Neural cell (in vitro differentiated cells): Measurements from ENCODE around the gene MAPK8IP3. TPM values are rescaled to one million over a fixed set of nuclear protein-coding genes. Genes with fewer than 3 reads are reported as not detected.

Source experiments
- H2AFZ ChIP-seq: fragments of 200-600, 300-800 bp; sonication (generic), shearing (Covaris generic); 2 replicates; pipeline ENCODE4 v1.6.0; 2014; ENCODE audit warnings: low read depth, mild to moderate bottlenecking, antibody characterized with exemption, low read length, moderate library complexity
- H3F3A ChIP-seq: fragments of 200-600 bp; shearing (Covaris generic); 2 replicates; pipeline ENCODE4 v1.6.1; 2016; ENCODE audit warnings: mild to moderate bottlenecking, moderate library complexity, mixed read lengths, antibody characterized with exemption, low read length; ENCODE audit not compliant: insufficient read depth, poor library complexity, severe bottlenecking
- H3K27ac ChIP-seq: fragments of 200-600, 300-800 bp; sonication (generic), shearing (Covaris generic); 2 replicates; pipeline ENCODE4 v1.5.1; 2014; ENCODE audit warnings: mild to moderate bottlenecking, low read length, moderate library complexity
- H3K27me3 ChIP-seq: fragments of 300-800, 200-600 bp; sonication (generic), shearing (Covaris generic); 2 replicates; pipeline ENCODE4 v1.6.0; 2014; ENCODE audit warnings: mild to moderate bottlenecking, low read depth, low read length, moderate library complexity; ENCODE audit not compliant: insufficient read depth
- H3K36me3 ChIP-seq: fragments of 300-800, 200-600 bp; sonication (generic), shearing (Covaris generic); 2 replicates; pipeline ENCODE4 v1.5.1; 2014; ENCODE audit warnings: mild to moderate bottlenecking, antibody characterized with exemption, low read length, moderate library complexity; ENCODE audit not compliant: insufficient read depth
- H3K4me2 ChIP-seq: fragments of 300-800, 200-600 bp; sonication (generic), shearing (Covaris generic); 2 replicates; pipeline ENCODE4 v1.6.0; 2014; ENCODE audit warnings: mild to moderate bottlenecking, low read length
- H3K4me3 ChIP-seq: fragments of 300-800, 200-600 bp; sonication (generic), shearing (Covaris generic); 2 replicates; pipeline ENCODE4 v1.5.1; 2014; ENCODE audit warnings: mild to moderate bottlenecking, low read length, moderate library complexity
- H3K79me2 ChIP-seq: fragments of 200-600 bp; shearing (Covaris generic); replicated peaks from 2 replicates; pipeline ENCODE4 v1.6.0; 2014; ENCODE audit warnings: mild to moderate bottlenecking, low read length, moderate library complexity; ENCODE audit not compliant: insufficient read depth
- H3K9ac ChIP-seq: fragments of 300-800, 200-600 bp; sonication (generic), shearing (Covaris generic); 2 replicates; pipeline ENCODE4 v1.6.1; 2016; ENCODE audit warnings: mild to moderate bottlenecking, low read length, mixed read lengths
- H3K9me2 ChIP-seq: fragments of 200-600 bp; shearing (Covaris generic); 2 replicates; pipeline ENCODE4 v1.6.1; 2016; ENCODE audit warnings: mild to moderate bottlenecking, low read length, mixed read lengths; ENCODE audit not compliant: insufficient read depth
- H3K9me3 ChIP-seq: fragments of 200-600, 300-800 bp; sonication (generic), shearing (Covaris generic); 2 replicates; pipeline ENCODE4 v1.6.1; 2016; ENCODE audit warnings: mild to moderate bottlenecking, mixed run types, low read length, moderate library complexity, mixed read lengths
- H4K20me1 ChIP-seq: fragments of 200-600 bp; shearing (Covaris generic); 2 replicates; pipeline ENCODE4 v1.6.1; 2016; ENCODE audit warnings: mild to moderate bottlenecking, mixed run types; ENCODE audit not compliant: insufficient read depth
- CTCF ChIP-seq: fragments of 450-650 bp; IDR thresholded peaks from 2 replicates; pipeline ENCODE4 v1.5.1; 2014; ENCODE audit warnings: antibody characterized with exemption, mild to moderate bottlenecking, moderate library complexity; ENCODE audit not compliant: poor library complexity, severe bottlenecking
- EP300 ChIP-seq: fragments of 450-650 bp; conservative IDR thresholded peaks from 2 replicates; pipeline ENCODE4 v1.6.1; 2014; ENCODE audit warnings: antibody characterized with exemption, mild to moderate bottlenecking, moderate library complexity; ENCODE audit not compliant: poor library complexity, severe bottlenecking
- EZH2 ChIP-seq: fragments of 200-600, 300-800 bp; shearing (Covaris generic), sonication (generic); IDR thresholded peaks from 2 replicates; pipeline ENCODE4 v1.6.1; 2014; ENCODE audit warnings: antibody characterized with exemption, low read length, borderline replicate concordance, mild to moderate bottlenecking; ENCODE audit not compliant: insufficient read depth, poor library complexity, severe bottlenecking
- MXI1 ChIP-seq: fragments of 450-650 bp; conservative IDR thresholded peaks from 2 replicates; pipeline ENCODE4 v1.6.1; 2014; ENCODE audit warnings: antibody characterized with exemption, mild to moderate bottlenecking; ENCODE audit not compliant: poor library complexity, severe bottlenecking
- POLR2AphosphoS5 ChIP-seq: IDR thresholded peaks from 2 replicates; pipeline ENCODE4 v1.6.1; 2012
- RAD21 ChIP-seq: fragments of 450-650 bp; conservative IDR thresholded peaks from 2 replicates; pipeline ENCODE4 v1.6.1; 2014; ENCODE audit warnings: antibody characterized with exemption, mild to moderate bottlenecking, moderate library complexity
- REST ChIP-seq: IDR thresholded peaks from 2 replicates; pipeline ENCODE4 v1.6.1; 2012; ENCODE audit warnings: borderline replicate concordance
- SMC3 ChIP-seq: fragments of 450-650 bp; conservative IDR thresholded peaks from 2 replicates; pipeline ENCODE4 v1.6.1; 2014; ENCODE audit warnings: antibody characterized with exemption, mild to moderate bottlenecking, moderate library complexity; ENCODE audit not compliant: poor library complexity
- TAF1 ChIP-seq: IDR thresholded peaks from 2 replicates; pipeline ENCODE4 v1.6.1; 2012; ENCODE audit warnings: low read depth
- polyA plus RNA-seq: library from polyadenylated mRNA; depleted of rRNA; stranded (reverse); fragments of >200 nt; gene quantifications from 2 replicates; pipeline ENCODE4 v1.2.3, GENCODE V29; 2014

The MAPK8IP3 gene
- polyA plus RNA-seq, 1 donor from 2014 or later = 51.0 TPM

GRCh38 chr16:1792836-1793577, 87.0 kb downstream of the MAPK8IP3 start:
- no peak overlapping the region for H3K4me3 ChIP-seq
- H4K20me1 ChIP-seq = no peaks in the 10 kb centered on the region
- no peaks in the 10 kb centered on the region for H3K9me3 ChIP-seq
- no peaks in the 10 kb centered on the region for H3F3A ChIP-seq
- no peaks in the 10 kb centered on the region for H3K27me3 ChIP-seq
- H3K27ac ChIP-seq = no peak overlapping the region
- TF ChIP-seq MXI1 (no peak), POLR2AphosphoS5 (no peak), EP300 (no peak), SMC3 (no peak), EZH2 (no peak), RAD21 (no peak), REST (no peak), TAF1 (no peak), CTCF (no peak)
- no peak overlapping the region for H3K9ac ChIP-seq
- H3K4me2 ChIP-seq = no peak overlapping the region
- H2AFZ ChIP-seq = no peak overlapping the region
- H3K9me2 ChIP-seq = no peaks in the 10 kb centered on the region
- no peaks in the 10 kb centered on the region for H3K79me2 ChIP-seq
- H3K36me3 ChIP-seq = no peaks in the 10 kb centered on the region

- Histone ChIP-seq H3K4me3 (no peak within 1 kb of the TSS), H4K20me1 (no peaks in the 10 kb centered on the region), H3K9ac (no peak within 1 kb of the TSS), H3F3A (no peaks in the 10 kb centered on the region), H3K27me3 (no peaks in the 10 kb centered on the region), H2AFZ (no peak within 1 kb of the TSS), H3K27ac (no peak within 1 kb of the TSS), H3K36me3 (no peaks in the 10 kb centered on the region), H3K9me2 (no peaks in the 10 kb centered on the region), H3K4me2 (no peak within 1 kb of the TSS), H3K9me3 (no peaks in the 10 kb centered on the region), H3K79me2 (no peaks in the 10 kb centered on the region)
- TF ChIP-seq EP300 (no peak), MXI1 (no peak), CTCF (no peak), RAD21 (no peak), EZH2 (no peak), TAF1 (no peak), POLR2AphosphoS5 (no peak), REST (no peak), SMC3 (no peak)
Observed at GRCh38 chr16:1793578-1794220, 87.7 kb downstream of the MAPK8IP3 start, which contains the start of gene IGFALS. TSS of gene IGFALS (minus strand) at chr16:1793705. CDS start at chr16:1793652, 53 bp downstream.
